H1 (cell line): ENCODE measurements around the gene GSK3B. TPM values are rescaled to one million over a fixed set of nuclear protein-coding genes. Genes with fewer than 3 reads are reported as not detected.

Source experiments
- BACH1 ChIP-seq: IDR thresholded peaks from 2 replicates; pipeline ENCODE4 v1.6.1; 2012; ENCODE audit warnings: low read length, improper control_type of control experiment
- JUN ChIP-seq: IDR thresholded peaks from 2 replicates; pipeline ENCODE4 v1.6.1; 2011; ENCODE audit warnings: low read depth, mild to moderate bottlenecking, improper control_type of control experiment, low read length
- KDM4A ChIP-seq: IDR thresholded peaks from one replicate; pipeline ENCODE4 v1.7.1; 2012; ENCODE audit warnings: low read depth, mild to moderate bottlenecking, moderate library complexity, low read length, inconsistent platforms; ENCODE audit not compliant: severe bottlenecking
- MAFK ChIP-seq: IDR thresholded peaks from 2 replicates; pipeline ENCODE4 v1.6.1; 2012; ENCODE audit warnings: low read depth, mild to moderate bottlenecking, improper control_type of control experiment, low read length
- NANOG ChIP-seq: IDR thresholded peaks from 2 replicates; pipeline ENCODE4 v1.6.1; 2011; ENCODE audit warnings: low read length, low read depth, mild to moderate bottlenecking, inconsistent platforms; ENCODE audit not compliant: insufficient read depth, poor library complexity, severe bottlenecking
- SRF ChIP-seq: IDR thresholded peaks from 2 replicates; pipeline ENCODE4 v1.6.1; 2011; ENCODE audit warnings: mild to moderate bottlenecking, low read depth, low read length, moderate library complexity
- TBP ChIP-seq: IDR thresholded peaks from 2 replicates; pipeline ENCODE4 v1.6.1; 2011; ENCODE audit warnings: low read depth, low read length, improper control_type of control experiment
- polyA plus RNA-seq, 7 experiments: library from polyadenylated mRNA; depleted of rRNA in 3 of 7; stranded (reverse) in 5 of 7; unstranded in 2 of 7; fragments of >200 nt in 5 of 7; fragments of 200-250 nt in 2 of 7; gene quantifications; 1 replicate in 5 of 7; 2 replicates in 1 of 7; 4 replicates in 1 of 7; pipeline versions ENCODE4 v1.2.1 to v1.2.3, GENCODE V29; 2011 to 2013; ENCODE audit warnings: missing spikeins in 2 of 7, mixed read lengths in 2 of 7
- total RNA-seq: library from RNA; stranded (reverse); fragmentation: NEBNext Ultra II Directional; extraction: Animal tissue kit (Norgen Biotek cat#: 25700); gene quantifications from 2 replicates; pipeline ENCODE4 v1.2.1, GENCODE V29; 2021

Gene GSK3B
- total and polyA plus RNA-seq, 2 of the 8 experiments (the other 6 are each of a cell fraction or from before 2014, with no cell fraction given) = 24.2 to 50.7 TPM

DNA sequence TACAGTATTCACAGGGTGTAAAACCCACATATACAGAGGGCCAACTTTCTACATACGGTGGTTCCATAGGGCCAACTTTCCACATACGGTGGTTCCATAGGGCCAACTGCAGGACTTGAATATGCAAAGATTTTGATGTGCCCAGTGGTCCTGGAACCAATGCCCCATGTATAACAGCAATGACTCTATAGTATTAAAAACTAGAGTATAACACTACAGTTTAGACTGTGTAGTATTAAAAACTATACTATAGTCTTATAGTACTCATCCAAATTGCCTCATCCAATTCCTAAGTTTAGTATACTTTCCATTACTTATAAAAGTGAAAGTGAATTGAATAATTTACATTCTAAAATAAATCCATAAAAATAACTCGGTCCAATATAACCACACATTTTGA is 75.9 kb downstream of the GSK3B start (continued):
- TF ChIP-seq NANOG (no peak), MAFK (no peak), KDM4A (no peak), SRF (no peak), TBP (no peak), BACH1 (no peak), JUN (no peak)
